Measurements from ENCODE around the gene PARP12. TPM values are rescaled to one million over a fixed set of nuclear protein-coding genes. Genes with fewer than 3 reads are reported as not detected.

PARP12 gene
- total and polyA plus RNA-seq, 2 of the 13 experiments (the other 11 are each of a cell fraction or from before 2014, with no cell fraction given), result 15.5 to 35.2 TPM

DNA sequence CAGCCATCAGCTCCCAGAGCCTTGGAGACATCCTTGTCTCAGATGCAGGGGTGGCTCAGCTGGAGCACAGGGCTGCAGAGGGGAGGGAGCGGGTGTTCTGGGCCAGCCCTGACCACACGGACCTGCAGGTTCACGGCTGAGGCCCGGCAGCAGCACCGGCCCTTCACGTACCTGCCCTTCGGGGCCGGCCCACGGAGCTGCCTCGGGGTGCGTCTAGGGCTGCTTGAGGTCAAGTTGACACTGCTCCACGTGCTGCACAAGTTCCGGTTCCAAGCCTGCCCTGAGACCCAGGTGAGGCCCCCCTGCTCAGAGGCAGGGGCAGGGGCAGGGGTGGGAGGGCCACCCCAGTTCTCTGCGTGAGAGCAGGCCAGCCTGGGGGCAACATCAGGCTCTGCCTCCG, 45.2 kb downstream of the PARP12 start:
- no peak for DNase-seq (ENCODE audit: low spot score)
- POLR2A ChIA-PET, result no interaction called here
- peak; percentile 38 for ATAC-seq
- TF ChIP-seq GATA4 (IDR thresholded peaks at IDR 0.05; ENCODE audit: borderline replicate concordance, low read depth), result no peak
- TF ChIP-seq SP1 (IDR thresholded peaks at IDR 0.05), result no peak
- TF ChIP-seq SP1 (CRISPR knock-in tag; IDR thresholded peaks at IDR 0.05), result no peak
- no peak for TF ChIP-seq SSRP1 (CRISPR knock-in tag; IDR thresholded peaks at IDR 0.05)
- TF ChIP-seq, protein P1, sequence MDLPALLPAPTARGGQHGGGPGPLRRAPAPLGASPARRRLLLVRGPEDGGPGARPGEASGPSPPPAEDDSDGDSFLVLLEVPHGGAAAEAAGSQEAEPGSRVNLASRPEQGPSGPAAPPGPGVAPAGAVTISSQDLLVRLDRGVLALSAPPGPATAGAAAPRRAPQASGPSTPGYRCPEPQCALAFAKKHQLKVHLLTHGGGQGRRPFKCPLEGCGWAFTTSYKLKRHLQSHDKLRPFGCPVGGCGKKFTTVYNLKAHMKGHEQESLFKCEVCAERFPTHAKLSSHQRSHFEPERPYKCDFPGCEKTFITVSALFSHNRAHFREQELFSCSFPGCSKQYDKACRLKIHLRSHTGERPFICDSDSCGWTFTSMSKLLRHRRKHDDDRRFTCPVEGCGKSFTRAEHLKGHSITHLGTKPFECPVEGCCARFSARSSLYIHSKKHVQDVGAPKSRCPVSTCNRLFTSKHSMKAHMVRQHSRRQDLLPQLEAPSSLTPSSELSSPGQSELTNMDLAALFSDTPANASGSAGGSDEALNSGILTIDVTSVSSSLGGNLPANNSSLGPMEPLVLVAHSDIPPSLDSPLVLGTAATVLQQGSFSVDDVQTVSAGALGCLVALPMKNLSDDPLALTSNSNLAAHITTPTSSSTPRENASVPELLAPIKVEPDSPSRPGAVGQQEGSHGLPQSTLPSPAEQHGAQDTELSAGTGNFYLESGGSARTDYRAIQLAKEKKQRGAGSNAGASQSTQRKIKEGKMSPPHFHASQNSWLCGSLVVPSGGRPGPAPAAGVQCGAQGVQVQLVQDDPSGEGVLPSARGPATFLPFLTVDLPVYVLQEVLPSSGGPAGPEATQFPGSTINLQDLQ (CRISPR knock-in tag; IDR thresholded peaks at IDR 0.05), result no peak
- TF ChIP-seq ZNF782 (CRISPR knock-in tag; IDR thresholded peaks at IDR 0.05; ENCODE audit: borderline replicate concordance), result no peak
- TF ChIP-seq, protein P2, sequence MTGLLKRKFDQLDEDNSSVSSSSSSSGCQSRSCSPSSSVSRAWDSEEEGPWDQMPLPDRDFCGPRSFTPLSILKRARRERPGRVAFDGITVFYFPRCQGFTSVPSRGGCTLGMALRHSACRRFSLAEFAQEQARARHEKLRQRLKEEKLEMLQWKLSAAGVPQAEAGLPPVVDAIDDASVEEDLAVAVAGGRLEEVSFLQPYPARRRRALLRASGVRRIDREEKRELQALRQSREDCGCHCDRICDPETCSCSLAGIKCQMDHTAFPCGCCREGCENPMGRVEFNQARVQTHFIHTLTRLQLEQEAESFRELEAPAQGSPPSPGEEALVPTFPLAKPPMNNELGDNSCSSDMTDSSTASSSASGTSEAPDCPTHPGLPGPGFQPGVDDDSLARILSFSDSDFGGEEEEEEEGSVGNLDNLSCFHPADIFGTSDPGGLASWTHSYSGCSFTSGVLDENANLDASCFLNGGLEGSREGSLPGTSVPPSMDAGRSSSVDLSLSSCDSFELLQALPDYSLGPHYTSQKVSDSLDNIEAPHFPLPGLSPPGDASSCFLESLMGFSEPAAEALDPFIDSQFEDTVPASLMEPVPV (CRISPR knock-in tag; IDR thresholded peaks at IDR 0.05), result no peak
- no peak for TF ChIP-seq STAG1 (CRISPR knock-in tag; IDR thresholded peaks at IDR 0.05)
- no peak for TF ChIP-seq MTF1 (CRISPR knock-in tag; IDR thresholded peaks at IDR 0.05)
- TF ChIP-seq MIXL1 (CRISPR knock-in tag; IDR thresholded peaks at IDR 0.05), result no peak
- TF ChIP-seq, protein P3, sequence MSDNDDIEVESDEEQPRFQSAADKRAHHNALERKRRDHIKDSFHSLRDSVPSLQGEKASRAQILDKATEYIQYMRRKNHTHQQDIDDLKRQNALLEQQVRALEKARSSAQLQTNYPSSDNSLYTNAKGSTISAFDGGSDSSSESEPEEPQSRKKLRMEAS (IDR thresholded peaks at IDR 0.05), result peak; percentile 36; the same call in 1 of the 2 replicates
- TF ChIP-seq CBFB (CRISPR knock-in tag; IDR thresholded peaks at IDR 0.05), result no peak
- no peak for TF ChIP-seq ZFP36L2 (CRISPR knock-in tag; IDR thresholded peaks at IDR 0.05)
- TF ChIP-seq KDM2A (CRISPR knock-in tag; IDR thresholded peaks at IDR 0.05; ENCODE audit: borderline replicate concordance, low read depth), result no peak
- no peak for TF ChIP-seq AGO1 (IDR thresholded peaks at IDR 0.05; ENCODE audit: low read depth, low read length, poor library complexity, severe bottlenecking)
- no peak for TF ChIP-seq ZMYM2 (CRISPR knock-in tag; IDR thresholded peaks at IDR 0.05)
- TF ChIP-seq, protein P4, sequence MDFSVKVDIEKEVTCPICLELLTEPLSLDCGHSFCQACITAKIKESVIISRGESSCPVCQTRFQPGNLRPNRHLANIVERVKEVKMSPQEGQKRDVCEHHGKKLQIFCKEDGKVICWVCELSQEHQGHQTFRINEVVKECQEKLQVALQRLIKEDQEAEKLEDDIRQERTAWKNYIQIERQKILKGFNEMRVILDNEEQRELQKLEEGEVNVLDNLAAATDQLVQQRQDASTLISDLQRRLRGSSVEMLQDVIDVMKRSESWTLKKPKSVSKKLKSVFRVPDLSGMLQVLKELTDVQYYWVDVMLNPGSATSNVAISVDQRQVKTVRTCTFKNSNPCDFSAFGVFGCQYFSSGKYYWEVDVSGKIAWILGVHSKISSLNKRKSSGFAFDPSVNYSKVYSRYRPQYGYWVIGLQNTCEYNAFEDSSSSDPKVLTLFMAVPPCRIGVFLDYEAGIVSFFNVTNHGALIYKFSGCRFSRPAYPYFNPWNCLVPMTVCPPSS (IDR thresholded peaks at IDR 0.05), result no peak
- TF ChIP-seq CREB1 (IDR thresholded peaks at IDR 0.05), result no peak
- no peak for TF ChIP-seq CREB1 (CRISPR knock-in tag; IDR thresholded peaks at IDR 0.05)
- TF ChIP-seq ZNF431 (CRISPR knock-in tag; IDR thresholded peaks at IDR 0.05; ENCODE audit: borderline replicate concordance, low read depth), result no peak

More for the DNA sequence above, 45.2 kb downstream of the PARP12 start:
- Histone ChIP-seq H4K20me1 (ENCODE audit: insufficient read depth, low read length) (no peaks in the 10 kb centered on the region), H3K27me3 (ENCODE audit: control insufficient read depth in 1 of 2, insufficient read depth in 2 of 2, low read length in 2 of 2) (peaks cover 5 to 55% of the 10 kb centered on the region in 2 experiments), H2AFZ (ENCODE audit: low read length) (no peak overlapping the region), H3K4me3 (replicated peaks in 1 of 3; ENCODE audit: insufficient read depth in 1 of 3, low read depth in 2 of 3, low read length in 3 of 3) (peak overlapping the region in 1 of 3 experiments; percentile 26; a peak in 1 of 6 replicates), H3K9me3 (ENCODE audit: low read length) (no peaks in the 10 kb centered on the region), H3K36me3 (replicated peaks in 1 of 2; ENCODE audit: control insufficient read depth in 1 of 2, insufficient read depth in 2 of 2, low read length in 2 of 2) (no peaks in the 10 kb centered on the region), H3K9ac (ENCODE audit: insufficient read depth, low read depth, low read length) (no peak overlapping the region), H3K4me1 (ENCODE audit: insufficient read depth, low read length) (peaks cover 38% of the 10 kb centered on the region), H3K79me2 (ENCODE audit: insufficient read depth, low read length) (no peaks in the 10 kb centered on the region), H3K27ac (ENCODE audit: extremely low read length, insufficient read depth, low read length) (no peak overlapping the region), H3K4me2 (ENCODE audit: low read depth, low read length) (peak overlapping the region; percentile 47)
- intact Hi-C loops (cut with micrococcal nuclease; ENCODE audit: unreplicated experiment) (no loop called here), in situ Hi-C loops (cut with HindIII; ENCODE audit: extremely low pct_ligation_motif_present, low pct_unique_long_range_greater_than_20kb) (no loop called here)
- no TSS peak for BruUV-seq (replicated peaks)
- no CpG with 5 or more reads among the region's 15 CpGs for WGBS (ENCODE audit: low lambda C conversion rate)
- CTCF ChIA-PET (ENCODE audit: low intra/inter-chr PET ratio, low total read pairs), result no interaction called here
- no peak for FAIRE-seq
